Gastrocnemius medialis (tissue), 4 donors: ENCODE measurements around the gene CHL1. TPM values are rescaled to one million over a fixed set of nuclear protein-coding genes. Genes with fewer than 3 reads are reported as not detected.

Source experiments
- ATAC-seq, 2 donors: fragments of 150-250 bp; one replicate each; pipeline ENCODE4 v1.9.1; 2016
- DNase-seq, 2 donors: peaks; one replicate each; pipeline ENCODE4 v3.0.0-alpha.2; 2019
- H3K27ac ChIP-seq, 4 donors: fragments of 200-600 bp; sonication (generic); 1 replicate in 1 of 4; 2 replicates in 3 of 4; pipeline ENCODE4 v1.5.1; 2016 to 2018; ENCODE audit warnings: mild to moderate bottlenecking in 2 of 4, moderate library complexity in 1 of 4
- H3K27me3 ChIP-seq, 3 donors: fragments of 200-600 bp; sonication (generic) in 2 of 3; 1 replicate in 1 of 3; 2 replicates in 2 of 3; pipeline versions ENCODE4 v1.5.1 to v1.6.0; 2016 to 2019; ENCODE audit warnings: mild to moderate bottlenecking in 1 of 3, moderate library complexity in 1 of 3
- H3K36me3 ChIP-seq, 2 donors: fragments of 200-600 bp; sonication (generic) in 1 of 2; one replicate each; pipeline ENCODE4 v1.5.1; 2017 to 2018
- H3K4me1 ChIP-seq, 2 donors: fragments of 200-600 bp; sonication (generic) in 1 of 2; one replicate each; pipeline ENCODE4 v1.5.1; 2016 to 2017; ENCODE audit warnings: mild to moderate bottlenecking in 2 of 2
- H3K4me3 ChIP-seq, 4 donors: fragments of 200-600 bp; sonication (generic) in 3 of 4; 1 replicate in 1 of 4; 2 replicates in 3 of 4; pipeline ENCODE4 v1.5.1; 2016 to 2019; ENCODE audit warnings: mild to moderate bottlenecking in 2 of 4
- H3K9me3 ChIP-seq, 3 donors: fragments of 200-600 bp; sonication (generic) in 2 of 3; 1 replicate in 1 of 3; 2 replicates in 2 of 3; pipeline ENCODE4 v1.5.1; 2016 to 2019
- CTCF ChIP-seq, 5 experiments: fragments of 450-650 bp in 3 of 5; fragments of 200-600 bp in 2 of 5; sonication (generic) in 2 of 5; IDR thresholded peaks in 4 of 5; conservative IDR thresholded peaks in 1 of 5; 1 replicate in 4 of 5; 2 replicates in 1 of 5; pipeline ENCODE4 v1.5.1; 2016 to 2019; ENCODE audit warnings: antibody characterized with exemption in 5 of 5, mild to moderate bottlenecking in 3 of 5, moderate library complexity in 3 of 5
- POLR2A ChIP-seq, 2 donors: fragments of 450-650 bp; IDR thresholded peaks; one replicate each; pipeline ENCODE4 v1.6.1; 2017; ENCODE audit warnings: antibody characterized with exemption in 2 of 2, mild to moderate bottlenecking in 2 of 2, moderate library complexity in 2 of 2
- in situ Hi-C, 4 donors: fragments of 200-750 bp; cut with MboI; loops; one replicate each; pipeline versions ENCODE4 v1.15.0 to v1.8.0; 2017; ENCODE audit warnings: low sequenced_read_pairs in 4 of 4
- intact Hi-C: fragments of 100-400 bp; cut with DNase I; formaldehyde crosslinking; loops from one replicate; pipeline ENCODE4 v1.15.1; 2023; ENCODE audit warnings: low total_unique reads
- total RNA-seq, 4 donors: library from RNA; depleted of rRNA; stranded (reverse); fragments of >200 nt; gene quantifications; one replicate each; pipeline versions ENCODE4 v1.1.0 to v1.2.3, GENCODE V29; 2016

CHL1 gene
- total RNA-seq, 4 donors from 2014 or later, result 0.36 to 2.9 (median 1.8) TPM

DNA sequence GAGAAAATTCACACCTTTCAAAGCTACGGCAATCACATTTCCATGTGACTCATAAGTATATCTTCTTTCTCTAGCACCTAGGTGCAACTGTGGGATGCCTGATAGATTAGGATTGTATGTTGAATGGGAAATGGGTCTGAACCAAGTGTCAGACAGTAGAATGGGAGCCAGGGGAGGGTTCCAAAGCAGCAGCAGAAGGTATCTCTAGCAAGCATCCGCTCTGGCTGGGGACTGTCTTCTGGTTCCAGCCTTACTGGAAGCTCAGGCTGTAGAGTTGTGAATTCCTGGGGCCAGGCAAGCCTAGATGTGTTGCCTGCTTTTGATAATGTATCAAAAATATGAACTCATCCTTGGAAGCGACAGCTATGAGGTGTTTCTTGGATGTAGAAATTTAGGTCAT is 2.1 kb upstream of the CHL1 start:
- DNase-seq (no peak), ATAC-seq (no peak)
- Histone ChIP-seq H3K9me3 (no peaks in the 10 kb centered on the region), H3K4me1 (peaks cover 0 to 17% of the 10 kb centered on the region in 2 donors), H3K27ac (no peak overlapping the region), H3K36me3 (no peaks in the 10 kb centered on the region), H3K4me3 (no peak overlapping the region), H3K27me3 (peaks cover 19 to 35% (median 22%) of the 10 kb centered on the region in 3 donors)
- TF ChIP-seq POLR2A (IDR thresholded peaks at IDR 0.05) (no peak), CTCF (IDR thresholded peaks at IDR 0.05 in 4 of 5, conservative IDR thresholded peaks at IDR 0.05 in 1 of 5) (no peak)
- intact Hi-C loops, result no loop called here
- in situ Hi-C loops, result no loop called here

GRCh38 chr3:195666-196065 is 897 bp upstream of the CHL1 start:
- ATAC-seq (no peak), DNase-seq (no peak)
- intact Hi-C loops, result no loop called here
- no peaks in the 10 kb centered on the region for H3K36me3 ChIP-seq
- H3K4me3 ChIP-seq, result no peak overlapping the region
- H3K27me3 ChIP-seq, result peaks cover 22 to 35% (median 23%) of the 10 kb centered on the region in 3 donors
- TF ChIP-seq POLR2A (IDR thresholded peaks at IDR 0.05), result no peak
- TF ChIP-seq CTCF (IDR thresholded peaks at IDR 0.05 in 4 of 5, conservative IDR thresholded peaks at IDR 0.05 in 1 of 5), result no peak
- H3K9me3 ChIP-seq, result no peaks in the 10 kb centered on the region
- peaks cover 0 to 17% of the 10 kb centered on the region in 2 donors for H3K4me1 ChIP-seq
- no peak overlapping the region for H3K27ac ChIP-seq
- in situ Hi-C loops, result no loop called here

DNA sequence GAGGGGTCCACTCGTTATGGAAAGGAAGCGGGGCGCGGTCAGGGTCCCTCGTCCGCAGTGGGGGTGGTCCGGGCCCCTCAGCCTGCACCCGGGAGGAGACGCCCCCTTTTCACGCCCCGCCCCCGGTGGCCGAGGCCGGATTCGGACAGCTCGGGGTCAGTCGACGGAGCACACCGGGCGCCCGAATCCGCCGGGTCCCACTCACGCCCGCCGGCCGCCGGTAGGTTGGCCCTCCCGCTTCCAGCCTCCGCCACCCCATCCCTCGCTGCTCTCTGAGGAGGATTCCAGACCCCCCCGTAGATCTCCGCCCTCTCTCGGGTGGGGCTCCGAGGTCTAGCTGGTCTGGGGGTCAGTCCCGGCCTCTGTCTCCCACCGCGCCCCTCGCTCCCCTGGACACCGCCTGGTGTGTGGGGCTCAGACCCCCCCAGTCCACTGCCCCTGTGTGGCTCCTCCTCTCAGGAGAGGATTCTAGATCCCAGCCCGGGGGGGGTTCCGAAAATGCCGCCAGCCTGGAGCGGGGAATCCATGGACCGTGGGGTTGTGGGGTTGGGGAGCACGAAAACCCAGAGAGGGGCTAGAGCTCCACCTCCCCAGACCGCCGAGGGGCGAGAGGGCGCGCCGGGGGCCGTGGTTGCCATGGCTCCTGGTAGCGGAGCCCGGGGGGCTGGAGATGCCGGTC is 725 bp downstream of the CHL1 start:
- peaks cover 22 to 35% (median 23%) of the 10 kb centered on the region in 3 donors for H3K27me3 ChIP-seq

DNA sequence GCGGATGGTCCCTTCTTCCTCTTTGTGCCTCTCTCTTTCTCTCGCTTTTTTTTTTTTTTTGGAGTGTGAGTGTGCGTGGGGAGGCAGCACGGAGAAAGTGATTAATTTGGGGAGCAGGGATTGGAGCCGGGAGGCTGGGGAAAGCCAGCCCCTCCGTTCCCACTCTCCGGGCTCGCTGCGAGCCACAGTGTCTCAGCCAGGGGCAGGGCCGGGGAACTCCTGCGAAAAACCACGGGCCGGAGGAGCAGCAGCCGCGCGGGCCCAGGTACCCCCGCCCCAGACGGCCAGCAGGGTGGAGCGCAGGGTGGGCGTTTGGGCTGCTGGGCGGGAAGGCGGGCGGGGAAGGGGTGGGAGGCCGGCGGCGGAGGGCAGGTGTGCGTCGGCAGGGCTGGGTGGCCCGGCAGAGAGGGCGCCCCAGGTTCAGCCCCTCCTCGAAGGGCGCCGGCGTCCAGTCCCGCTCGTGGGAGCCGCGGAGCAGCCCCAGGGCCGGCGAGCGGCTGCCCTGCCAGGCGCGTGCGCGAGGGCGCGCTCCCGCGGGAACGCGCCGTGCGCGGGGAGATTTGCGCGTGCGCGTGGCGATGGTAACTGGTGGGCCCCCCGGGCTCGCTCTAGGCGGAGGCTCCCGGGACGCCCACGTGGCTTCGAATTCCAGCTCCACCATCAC is 1.4 kb downstream of the CHL1 start:
- in situ Hi-C loops, result no loop called here
- ATAC-seq (no peak), DNase-seq (no peak)
- Histone ChIP-seq H3K27me3 (peaks cover 22 to 35% (median 23%) of the 10 kb centered on the region in 3 donors), H3K27ac (no peak overlapping the region), H3K4me3 (peak overlapping the region; percentile 43 to 55 (median 52)), H3K36me3 (no peaks in the 10 kb centered on the region), H3K9me3 (no peaks in the 10 kb centered on the region), H3K4me1 (peaks cover 0 to 17% of the 10 kb centered on the region in 2 donors)
- intact Hi-C loops, result no loop called here
- TF ChIP-seq CTCF (IDR thresholded peaks at IDR 0.05 in 4 of 5, conservative IDR thresholded peaks at IDR 0.05 in 1 of 5) (no peak), POLR2A (IDR thresholded peaks at IDR 0.05) (no peak)

More for the DNA sequence above, 725 bp downstream of the CHL1 start:
- peak in 1 of 2 donors; percentile 11 for DNase-seq
- in situ Hi-C loops, result no loop called here
- no peak for TF ChIP-seq CTCF (IDR thresholded peaks at IDR 0.05 in 4 of 5, conservative IDR thresholded peaks at IDR 0.05 in 1 of 5)
- TF ChIP-seq POLR2A (IDR thresholded peaks at IDR 0.05), result no peak
- Histone ChIP-seq H3K27ac (no peak overlapping the region), H3K4me3 (peak overlapping the region; percentile 43 to 55 (median 52)), H3K36me3 (no peaks in the 10 kb centered on the region), H3K9me3 (no peaks in the 10 kb centered on the region), H3K4me1 (peaks cover 0 to 17% of the 10 kb centered on the region in 2 donors)
- intact Hi-C loops, result no loop called here
- peak in 1 of 2 donors; percentile 36 for ATAC-seq
